Keratinocyte (primary cell): ENCODE measurements around the gene ZNF148.

Experiments used
- CTCF ChIP-seq, 3 experiments: IDR thresholded peaks in 1 of 3; conservative IDR thresholded peaks in 1 of 3; optimal IDR thresholded peaks in 1 of 3; 2 replicates in 2 of 3; 3 replicates in 1 of 3; pipeline versions ENCODE3 to v1.5.1; 2011; ENCODE audit warnings: low read length in 3 of 3, mild to moderate bottlenecking in 3 of 3, moderate library complexity in 2 of 3, control low read depth in 1 of 3, inconsistent platforms in 1 of 3; ENCODE audit not compliant: insufficient read depth in 2 of 3; ENCODE audit errors: extremely low read depth in 1 of 3
- EZH2 ChIP-seq: IDR thresholded peaks from one replicate; pipeline ENCODE4 v1.6.1; 2012; ENCODE audit warnings: inconsistent platforms, mild to moderate bottlenecking, low read length, moderate library complexity

GRCh38 chr3:125326957-125327356 is 48.2 kb downstream of the ZNF148 start:
- TF ChIP-seq CTCF (optimal IDR thresholded peaks at IDR 0.05 in 1 of 3, IDR thresholded peaks at IDR 0.05 in 1 of 3, conservative IDR thresholded peaks at IDR 0.05 in 1 of 3; ENCODE audit: extremely low read depth in 1 of 3, insufficient read depth in 2 of 3, low read length in 3 of 3) (no peak), EZH2 (no peak)
